ENCODE data around the gene WNT9B. TPM values are rescaled to one million over a fixed set of nuclear protein-coding genes. Genes with fewer than 3 reads are reported as not detected.

The WNT9B gene
- total and polyA plus RNA-seq, 9 of the 15 experiments (the other 6 are each of a cell fraction or from before 2014, with no cell fraction given): not detected

- TF ChIP-seq TCFL5 (CRISPR knock-in tag; conservative IDR thresholded peaks at IDR 0.05): no peak
- no peak for TF ChIP-seq ELK3 (CRISPR knock-in tag; IDR thresholded peaks at IDR 0.05)
- TF ChIP-seq ZNF644 (tag; IDR thresholded peaks at IDR 0.05; ENCODE audit: low read depth): peak; percentile 65; the same call in 1 of the 2 replicates
- TF ChIP-seq VEZF1 (CRISPR knock-in tag; IDR thresholded peaks at IDR 0.05): peak; percentile 100
- no peak for TF ChIP-seq MECOM (CRISPR knock-in tag; IDR thresholded peaks at IDR 0.05)
- peak in 1 of 2 experiments; percentile 32; a peak in 1 of 4 replicates for TF ChIP-seq MLLT1 (IDR thresholded peaks at IDR 0.05)
- peak; percentile 63 for TF ChIP-seq TAL1 (IDR thresholded peaks at IDR 0.05)
- TF ChIP-seq CREBBP (IDR thresholded peaks at IDR 0.05; ENCODE audit: low read depth, low read length): no peak
- no peak for TF ChIP-seq ZNF668 (CRISPR knock-in tag; IDR thresholded peaks at IDR 0.05)
- no peak for TF ChIP-seq CHD7 (IDR thresholded peaks at IDR 0.05; ENCODE audit: low read depth, low read length)
These were observed 71.6 kb downstream of the WNT9B start, which contains the start of gene GOSR2 (continued) for GRCh38 chr17:46922804-46923635.

All from K562 (cell line).